IPS-18c (cell line): ENCODE measurements around the gene OBSCN.

ENCODE experiments used
- H3K4me3 ChIP-seq: 2 replicates; pipeline ENCODE4 v1.7.0; 2013; ENCODE audit warnings: low read depth, mild to moderate bottlenecking, low read length, moderate library complexity; ENCODE audit not compliant: insufficient read depth
- H3K9me3 ChIP-seq: one replicate; pipeline ENCODE4 v1.6.1; 2013; ENCODE audit warnings: mild to moderate bottlenecking, low read length, moderate library complexity; ENCODE audit not compliant: control insufficient read depth, insufficient read depth

OBSCN gene

GRCh38 chr1:228385232-228385631 is 177.4 kb downstream of the OBSCN start:
- Histone ChIP-seq H3K4me3 (no peak overlapping the region), H3K9me3 (no peaks in the 10 kb centered on the region)

GRCh38 chr1:228387321-228387720 is 179.5 kb downstream of the OBSCN start:
- Histone ChIP-seq H3K9me3 (no peaks in the 10 kb centered on the region), H3K4me3 (no peak overlapping the region)

DNA sequence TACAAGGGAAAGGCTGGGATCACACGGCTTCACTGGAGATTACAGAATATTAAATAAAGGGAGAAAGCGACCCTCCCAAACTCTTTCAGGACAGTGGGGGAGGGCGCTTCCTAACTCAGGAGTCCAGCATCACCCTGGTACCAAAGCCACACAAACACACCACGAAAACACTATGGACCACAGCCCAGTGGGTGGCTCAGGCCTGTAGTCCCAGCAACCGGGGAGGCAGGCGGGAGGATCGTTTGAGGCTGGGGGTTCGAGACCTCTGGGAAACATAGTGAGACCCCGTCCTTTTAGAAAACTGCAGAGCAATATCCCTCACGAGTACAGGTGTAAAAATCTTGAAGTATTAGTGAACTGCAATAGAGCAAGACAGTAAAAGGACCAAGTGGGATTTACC is 182.8 kb downstream of the OBSCN start:
- Histone ChIP-seq H3K9me3 (peaks cover 2% of the 10 kb centered on the region), H3K4me3 (no peak overlapping the region)

GRCh38 chr1:228391411-228392020 is 183.7 kb downstream of the OBSCN start:
- Histone ChIP-seq H3K9me3 (peaks cover 2% of the 10 kb centered on the region), H3K4me3 (no peak overlapping the region)

- Histone ChIP-seq H3K4me3 (no peak overlapping the region), H3K9me3 (peaks cover 2% of the 10 kb centered on the region)
These were observed 184.5 kb downstream of the OBSCN start for GRCh38 chr1:228392111-228392936.

GRCh38 chr1:228393268-228393701 is 185.4 kb downstream of the OBSCN start:
- Histone ChIP-seq H3K4me3 (no peak overlapping the region), H3K9me3 (peaks cover 2% of the 10 kb centered on the region)

- Histone ChIP-seq H3K9me3 (peaks cover 2% of the 10 kb centered on the region), H3K4me3 (no peak overlapping the region)
These were observed 186.1 kb downstream of the OBSCN start for GRCh38 chr1:228393811-228394570.

DNA sequence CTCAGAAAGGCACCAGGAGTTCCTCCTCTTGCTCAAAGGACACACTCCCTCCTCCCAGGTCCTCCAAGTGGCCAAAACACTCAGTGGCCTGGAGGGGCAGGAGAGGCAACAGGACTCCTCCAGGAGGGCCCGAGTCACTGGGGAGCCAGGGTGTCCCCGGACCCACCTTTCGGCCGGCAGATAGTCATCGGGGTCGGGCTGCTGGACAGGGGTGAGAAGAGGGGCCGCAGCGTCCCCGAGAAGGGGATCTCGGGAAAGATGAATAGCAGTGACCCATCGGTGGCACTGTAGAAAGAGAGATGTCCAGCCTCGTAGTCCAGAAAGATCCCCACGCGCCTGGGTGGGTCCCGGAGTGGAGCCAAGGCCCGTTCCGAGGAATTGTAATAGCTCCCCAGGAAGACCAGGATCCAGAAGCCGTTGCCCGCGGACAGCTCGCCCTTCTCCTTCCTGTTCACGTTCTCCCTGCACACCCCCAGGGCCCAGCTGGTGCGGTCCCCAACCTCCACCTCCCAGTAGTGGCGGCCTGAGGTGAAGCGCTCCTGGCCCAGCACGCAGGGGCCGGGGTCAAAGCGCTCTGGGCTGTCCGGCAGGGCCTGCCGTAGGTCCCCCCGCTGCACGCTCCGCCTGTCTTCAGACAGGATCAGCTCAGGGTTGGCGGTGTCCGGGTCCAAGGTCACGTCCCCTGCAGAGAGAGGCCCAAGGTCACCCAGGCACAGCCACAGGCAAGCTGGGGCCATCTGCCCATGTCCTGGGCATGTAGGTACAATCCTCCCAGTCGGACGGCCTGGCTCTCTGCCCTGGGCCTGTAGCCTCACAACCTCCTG is 186.9 kb downstream of the OBSCN start:
- Histone ChIP-seq H3K9me3 (peaks cover 2% of the 10 kb centered on the region), H3K4me3 (no peak overlapping the region)

- Histone ChIP-seq H3K9me3 (peaks cover 2% of the 10 kb centered on the region), H3K4me3 (no peak overlapping the region)
These were observed 189.2 kb downstream of the OBSCN start for GRCh38 chr1:228396770-228397662.

DNA sequence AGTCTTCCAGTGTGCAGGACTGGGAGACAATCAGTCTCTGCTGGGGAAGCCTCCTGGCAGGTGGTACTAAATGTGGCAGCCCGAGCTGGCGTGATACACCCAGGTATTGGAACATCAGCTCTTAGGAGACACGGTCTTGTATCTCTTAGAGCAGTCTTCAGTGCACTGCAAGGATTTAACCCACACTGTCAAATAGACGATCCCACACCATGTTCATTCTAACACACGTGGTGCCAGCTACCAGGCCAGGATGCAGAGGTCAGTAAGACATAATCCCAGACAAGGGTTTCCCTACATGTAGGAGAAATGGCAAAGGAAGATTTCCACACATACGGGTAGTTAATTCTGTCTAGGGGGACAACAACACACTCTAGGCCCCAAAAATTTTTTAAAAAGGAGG is 190.1 kb downstream of the OBSCN start:
- Histone ChIP-seq H3K9me3 (peaks cover 2% of the 10 kb centered on the region), H3K4me3 (no peak overlapping the region)

- no peak overlapping the region for H3K4me3 ChIP-seq
- peaks cover 2% of the 10 kb centered on the region for H3K9me3 ChIP-seq
These were observed 191.1 kb downstream of the OBSCN start for GRCh38 chr1:228398741-228399461.

- H3K9me3 ChIP-seq: peaks cover 2% of the 10 kb centered on the region
- no peak overlapping the region for H3K4me3 ChIP-seq
These were observed 191.8 kb downstream of the OBSCN start for GRCh38 chr1:228399531-228400236.

- Histone ChIP-seq H3K9me3 (no peaks in the 10 kb centered on the region), H3K4me3 (no peak overlapping the region)
These were observed 192.4 kb downstream of the OBSCN start for GRCh38 chr1:228400237-228400651.

- no peaks in the 10 kb centered on the region for H3K9me3 ChIP-seq
- H3K4me3 ChIP-seq: no peak overlapping the region
These were observed 193.0 kb downstream of the OBSCN start for GRCh38 chr1:228400692-228401454.
